ENCODE measurements around the gene SARS1.

DNA sequence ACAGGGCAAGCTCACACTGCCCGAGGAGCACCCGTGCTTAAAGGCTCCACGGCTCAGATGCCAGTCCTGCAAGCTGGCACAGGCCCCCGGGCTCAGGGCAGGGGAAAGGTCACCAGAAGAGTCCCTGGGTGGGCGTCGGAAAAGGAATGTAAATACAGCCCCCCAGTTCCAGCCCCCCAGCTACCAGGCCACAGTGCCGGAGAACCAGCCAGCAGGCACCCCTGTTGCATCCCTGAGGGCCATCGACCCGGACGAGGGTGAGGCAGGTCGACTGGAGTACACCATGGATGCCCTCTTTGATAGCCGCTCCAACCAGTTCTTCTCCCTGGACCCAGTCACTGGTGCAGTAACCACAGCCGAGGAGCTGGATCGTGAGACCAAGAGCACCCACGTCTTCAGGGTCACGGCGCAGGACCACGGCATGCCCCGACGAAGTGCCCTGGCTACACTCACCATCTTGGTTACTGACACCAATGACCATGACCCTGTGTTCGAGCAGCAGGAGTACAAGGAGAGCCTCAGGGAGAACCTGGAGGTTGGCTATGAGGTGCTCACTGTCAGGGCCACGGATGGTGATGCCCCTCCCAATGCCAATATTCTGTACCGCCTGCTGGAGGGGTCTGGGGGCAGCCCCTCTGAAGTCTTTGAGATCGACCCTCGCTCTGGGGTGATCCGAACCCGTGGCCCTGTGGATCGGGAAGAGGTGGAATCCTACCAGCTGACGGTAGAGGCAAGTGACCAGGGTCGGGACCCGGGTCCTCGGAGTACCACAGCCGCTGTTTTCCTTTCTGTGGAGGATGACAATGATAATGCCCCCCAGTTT is 36.9 kb downstream of the SARS1 start:
- TF ChIP-seq, protein P1, sequence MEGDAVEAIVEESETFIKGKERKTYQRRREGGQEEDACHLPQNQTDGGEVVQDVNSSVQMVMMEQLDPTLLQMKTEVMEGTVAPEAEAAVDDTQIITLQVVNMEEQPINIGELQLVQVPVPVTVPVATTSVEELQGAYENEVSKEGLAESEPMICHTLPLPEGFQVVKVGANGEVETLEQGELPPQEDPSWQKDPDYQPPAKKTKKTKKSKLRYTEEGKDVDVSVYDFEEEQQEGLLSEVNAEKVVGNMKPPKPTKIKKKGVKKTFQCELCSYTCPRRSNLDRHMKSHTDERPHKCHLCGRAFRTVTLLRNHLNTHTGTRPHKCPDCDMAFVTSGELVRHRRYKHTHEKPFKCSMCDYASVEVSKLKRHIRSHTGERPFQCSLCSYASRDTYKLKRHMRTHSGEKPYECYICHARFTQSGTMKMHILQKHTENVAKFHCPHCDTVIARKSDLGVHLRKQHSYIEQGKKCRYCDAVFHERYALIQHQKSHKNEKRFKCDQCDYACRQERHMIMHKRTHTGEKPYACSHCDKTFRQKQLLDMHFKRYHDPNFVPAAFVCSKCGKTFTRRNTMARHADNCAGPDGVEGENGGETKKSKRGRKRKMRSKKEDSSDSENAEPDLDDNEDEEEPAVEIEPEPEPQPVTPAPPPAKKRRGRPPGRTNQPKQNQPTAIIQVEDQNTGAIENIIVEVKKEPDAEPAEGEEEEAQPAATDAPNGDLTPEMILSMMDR (IDR thresholded peaks at IDR 0.05) = no peak
- TF ChIP-seq POLR2A (IDR thresholded peaks at IDR 0.05) (no peak), EP300 (IDR thresholded peaks at IDR 0.05) (no peak)

All from tibial nerve (tissue), 4 donors.